22Rv1 (cell line): ENCODE results near the gene EIF4A2.

Experiments
- CTCF ChIP-seq: fragments of 450-650 bp; IDR thresholded peaks from 2 replicates; pipeline ENCODE4 v1.5.1; 2017; ENCODE audit warnings: mild to moderate bottlenecking
- ZFX ChIP-seq: fragments of 450-650 bp; IDR thresholded peaks from 2 replicates; pipeline ENCODE4 v1.6.1; 2017; ENCODE audit warnings: antibody characterized with exemption, borderline replicate concordance

GRCh38 chr3:186823386-186823785, 40.0 kb downstream of the EIF4A2 start:
- no peak for TF ChIP-seq CTCF
- no peak for TF ChIP-seq ZFX
